Upper lobe of right lung (tissue), 1 donor: ENCODE data around the gene FAM171A2. TPM values are rescaled to one million over a fixed set of nuclear protein-coding genes. Genes with fewer than 3 reads are reported as not detected.

Source experiments
- ATAC-seq: fragments of 200-7000 bp; cut with Tn5 transposase; one replicate; pipeline ENCODE4 v1.9.1; 2020; ENCODE audit warnings: mild to moderate bottlenecking, moderate library complexity
- DNase-seq: peaks from one replicate; pipeline ENCODE4 v3.0.0-alpha.2; 2020
- H3K27ac ChIP-seq: fragments of 200-600 bp; one replicate; pipeline ENCODE4 v1.8.0; 2022
- H3K27me3 ChIP-seq: fragments of 200-600 bp; one replicate; pipeline ENCODE4 v1.8.0; 2022; ENCODE audit warnings: mild to moderate bottlenecking
- H3K36me3 ChIP-seq: fragments of 200-600 bp; one replicate; pipeline ENCODE4 v1.8.0; 2022
- H3K4me1 ChIP-seq: fragments of 200-600 bp; one replicate; pipeline ENCODE4 v1.8.0; 2022
- H3K4me3 ChIP-seq: fragments of 200-600 bp; one replicate; pipeline ENCODE4 v1.8.0; 2022; ENCODE audit warnings: mild to moderate bottlenecking
- H3K9me3 ChIP-seq: fragments of 200-600 bp; one replicate; pipeline ENCODE4 v1.8.0; 2022
- CTCF ChIP-seq: fragments of 200-600 bp; IDR thresholded peaks from one replicate; pipeline ENCODE4 v1.8.0; 2022; ENCODE audit warnings: antibody characterized with exemption
- intact Hi-C: fragments of 100-400 bp; cut with DNase I; formaldehyde crosslinking; loops from one replicate; pipeline ENCODE4 v1.11.0; 2022
- total RNA-seq: library from RNA; stranded (reverse); fragmentation: NEBNext Ultra II Directional; extraction: Animal tissue kit (Norgen Biotek cat#: 25700); gene quantifications from one replicate; pipeline ENCODE4 v1.2.1, GENCODE V29; 2021
- donor health status: DM: no; HTN: yes; CAD: no; lungs with severe emphysema.

FAM171A2 gene
- total RNA-seq, 1 donor from 2014 or later, result 1.8 TPM

DNA sequence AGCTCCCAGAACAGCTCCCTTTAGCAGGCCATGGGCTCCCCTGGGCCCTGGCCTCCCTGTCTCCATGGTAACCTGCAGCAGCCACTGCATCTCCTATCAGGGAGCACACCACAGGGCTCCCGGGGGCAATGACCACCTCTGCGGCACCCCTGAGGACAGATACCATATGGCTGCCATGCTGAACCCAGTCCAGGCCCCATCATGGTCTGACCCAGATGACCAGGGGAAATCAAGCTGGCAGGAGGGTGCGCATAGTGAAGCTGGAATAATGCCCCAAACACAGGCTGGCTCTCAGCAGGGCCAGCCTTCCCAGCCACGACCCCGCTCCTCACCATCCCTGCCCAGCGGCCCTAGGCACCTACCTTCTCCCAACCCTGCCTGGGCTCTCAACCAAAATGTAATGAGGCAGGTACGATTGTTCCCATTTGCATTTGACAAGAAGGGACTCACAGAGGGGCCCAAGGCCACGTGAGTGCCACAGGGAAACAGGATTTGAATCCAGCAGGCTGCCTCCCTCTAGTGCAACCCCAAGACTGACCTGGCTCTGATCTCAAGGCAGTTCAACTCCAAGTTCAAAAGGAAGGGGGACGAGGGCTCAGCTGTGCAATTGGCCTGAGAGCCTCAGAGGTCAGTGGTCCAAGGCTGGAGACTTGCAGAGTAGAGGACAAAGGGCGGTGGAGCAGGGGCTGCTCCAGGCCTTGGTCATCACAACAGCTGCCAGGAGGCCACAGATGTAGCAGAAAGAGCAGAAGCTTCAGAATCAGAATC lies 52.9 kb downstream of the FAM171A2 start:
- peaks cover 26% of the 10 kb centered on the region for H3K27me3 ChIP-seq
- ATAC-seq (no peak), DNase-seq (no peak)

GRCh38 chr17:44310188-44310587 lies 53.5 kb downstream of the FAM171A2 start:
- intact Hi-C loops, result no loop called here

More for the DNA sequence above, 52.9 kb downstream of the FAM171A2 start:
- H3K4me3 ChIP-seq, result no peak overlapping the region
- H3K36me3 ChIP-seq, result no peaks in the 10 kb centered on the region
- H3K4me1 ChIP-seq, result peaks cover 19% of the 10 kb centered on the region
- no peaks in the 10 kb centered on the region for H3K9me3 ChIP-seq
- intact Hi-C loops, result no loop called here
- H3K27ac ChIP-seq, result no peak overlapping the region
- no peak for TF ChIP-seq CTCF

GRCh38 chr17:44309472-44309871 lies 54.2 kb downstream of the FAM171A2 start:
- peaks cover 19% of the 10 kb centered on the region for H3K4me1 ChIP-seq
- DNase-seq (no peak), ATAC-seq (no peak)
- H3K9me3 ChIP-seq, result no peaks in the 10 kb centered on the region
- peaks cover 22% of the 10 kb centered on the region for H3K27me3 ChIP-seq
- H3K36me3 ChIP-seq, result no peaks in the 10 kb centered on the region
- no peak overlapping the region for H3K4me3 ChIP-seq
- no peak overlapping the region for H3K27ac ChIP-seq
- intact Hi-C loops, result no loop called here
- TF ChIP-seq CTCF, result no peak

More at GRCh38 chr17:44310188-44310587, 53.5 kb downstream of the FAM171A2 start:
- Histone ChIP-seq H3K9me3 (no peaks in the 10 kb centered on the region), H3K4me1 (peaks cover 19% of the 10 kb centered on the region), H3K4me3 (no peak overlapping the region), H3K36me3 (no peaks in the 10 kb centered on the region), H3K27me3 (peaks cover 27% of the 10 kb centered on the region), H3K27ac (no peak overlapping the region)
- DNase-seq, result no peak
- ATAC-seq, result no peak
- no peak for TF ChIP-seq CTCF

DNA sequence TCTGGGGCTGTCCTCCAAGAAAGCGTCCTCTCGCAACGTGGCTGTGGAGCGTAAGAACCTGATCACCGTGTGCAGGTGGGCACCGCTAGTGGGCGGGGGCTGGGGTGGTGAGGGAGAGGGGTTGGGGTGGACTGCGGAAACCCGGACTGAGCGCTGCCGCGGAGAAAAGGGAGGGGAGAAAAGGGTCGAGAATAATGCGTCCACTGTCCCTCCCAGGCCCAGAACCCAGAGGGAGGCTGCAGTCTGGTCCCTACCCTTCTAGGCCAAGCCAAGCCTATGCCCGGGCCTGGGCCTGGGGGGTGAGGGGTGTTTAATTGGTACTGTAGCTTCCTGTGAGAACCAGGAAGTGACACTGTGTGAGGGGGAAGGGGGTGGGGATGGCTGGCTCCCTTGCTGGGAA lies 54.8 kb downstream of the FAM171A2 start:
- no peak for TF ChIP-seq CTCF
- H3K27me3 ChIP-seq, result peaks cover 16% of the 10 kb centered on the region
- peak overlapping the region; percentile 51 for H3K4me3 ChIP-seq
- intact Hi-C loops, result no loop called here
- H3K4me1 ChIP-seq, result peaks cover 19% of the 10 kb centered on the region
- ATAC-seq (peak; percentile 2), DNase-seq (no peak)
- H3K36me3 ChIP-seq, result no peaks in the 10 kb centered on the region
- H3K9me3 ChIP-seq, result no peaks in the 10 kb centered on the region
- H3K27ac ChIP-seq, result no peak overlapping the region

DNA sequence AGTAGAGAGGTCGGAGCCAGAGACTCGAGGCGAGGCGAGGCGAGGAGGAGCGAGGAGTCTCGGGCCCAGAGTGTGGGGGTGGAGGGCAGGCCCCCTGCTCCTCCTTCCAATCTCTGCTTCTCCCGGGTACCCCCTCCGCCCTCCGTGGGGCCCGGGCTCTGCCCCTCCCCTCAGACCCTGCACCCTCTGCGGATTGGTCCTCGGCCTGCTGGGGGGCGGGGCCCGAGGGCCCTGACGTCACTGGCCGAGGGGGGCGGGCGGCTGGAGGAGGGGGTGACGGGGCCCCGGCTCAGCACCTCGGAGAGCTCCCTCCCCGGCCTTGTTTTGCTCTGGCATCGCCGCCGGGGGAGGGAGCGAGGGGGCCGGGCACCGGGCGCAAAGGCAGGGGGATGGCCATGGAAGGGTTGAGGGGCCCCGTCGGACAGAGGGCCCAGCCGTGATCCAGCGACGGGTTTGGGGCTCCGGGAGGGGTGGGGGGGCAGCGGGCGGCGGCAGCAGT lies 55.3 kb downstream of the FAM171A2 start, which contains the start of gene RUNDC3A:
Gene RUNDC3A, plus strand, starts transcription at position 282 of the 499 bp plus-strand sequence. CDS start 232 bp downstream, outside the sequence.
- DNase-seq, result peak; percentile 91
- H3K9me3 ChIP-seq, result no peaks in the 10 kb centered on the region
- H3K27ac ChIP-seq, result no peak within 1 kb of the TSS
- intact Hi-C loops, result no loop called here
- H3K36me3 ChIP-seq, result no peaks in the 10 kb centered on the region
- H3K4me3 ChIP-seq, result peak within 1 kb of the TSS; percentile 51
- no peak for TF ChIP-seq CTCF
- peak; percentile 94 for ATAC-seq
- peaks cover 15% of the 10 kb centered on the region for H3K27me3 ChIP-seq
- peaks cover 19% of the 10 kb centered on the region for H3K4me1 ChIP-seq
